GM23248 (cell line): ENCODE data around the gene MALSU1.

ENCODE experiments used
- EZH2 ChIP-seq: fragments of 200-600 bp; sonication (generic); IDR thresholded peaks from 2 replicates; pipeline ENCODE4 v1.6.1; 2018; ENCODE audit warnings: antibody characterized with exemption, mild to moderate bottlenecking; ENCODE audit not compliant: insufficient read depth, poor library complexity, severe bottlenecking
- EZH2phosphoT487 ChIP-seq: fragments of 200-600 bp; sonication (generic); IDR thresholded peaks from 2 replicates; pipeline ENCODE4 v1.6.1; 2018; ENCODE audit warnings: antibody characterized with exemption, moderate library complexity, mild to moderate bottlenecking, low read depth; ENCODE audit not compliant: insufficient read depth

DNA sequence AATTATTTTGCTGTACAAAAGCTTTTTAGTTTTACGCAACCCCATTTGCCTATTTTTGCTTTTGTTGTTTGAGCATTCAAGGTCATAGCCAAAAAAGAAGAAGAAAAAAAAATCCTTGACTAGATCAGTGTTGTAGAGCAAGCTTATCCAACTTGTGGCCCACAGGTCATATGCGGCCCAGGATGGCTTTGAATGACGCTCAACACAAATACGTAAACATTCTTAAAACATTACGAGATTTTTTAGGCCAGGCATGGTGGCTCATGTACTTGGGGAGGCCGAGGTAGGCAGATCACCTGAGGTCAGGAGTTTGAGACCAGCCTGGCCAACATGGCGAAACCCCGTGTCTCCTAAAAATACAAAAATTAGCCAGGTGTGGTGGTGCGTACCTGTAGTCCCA lies 8.1 kb upstream of the MALSU1 start:
- TF ChIP-seq EZH2phosphoT487 (no peak), EZH2 (no peak)
